ENCODE data around the gene PSIP1.

PSIP1 gene

GRCh38 chr9:15485836-15486666, 24.7 kb downstream of the PSIP1 start:
- TF ChIP-seq CTCF (IDR thresholded peaks at IDR 0.05; ENCODE audit: low read length, missing control alignments) = peak; percentile 56
- DNase-seq (ENCODE audit: low read depth) = peak; percentile 46
- H3K4me3 ChIP-seq (replicated peaks; ENCODE audit: low read depth, low read length) = no peak overlapping the region

GRCh38 chr9:15484802-15485201, 26.0 kb downstream of the PSIP1 start:
- no peak for TF ChIP-seq CTCF (IDR thresholded peaks at IDR 0.05; ENCODE audit: low read length, missing control alignments)
- no peak for DNase-seq (ENCODE audit: low read depth)
- H3K4me3 ChIP-seq (replicated peaks; ENCODE audit: low read depth, low read length) = no peak overlapping the region

GRCh38 chr9:15482146-15482545, 28.6 kb downstream of the PSIP1 start:
- no peak overlapping the region for H3K4me3 ChIP-seq (replicated peaks; ENCODE audit: low read depth, low read length)
- peak; percentile 4 for DNase-seq (ENCODE audit: low read depth)
- TF ChIP-seq CTCF (IDR thresholded peaks at IDR 0.05; ENCODE audit: low read length, missing control alignments) = no peak

GRCh38 chr9:15480028-15480427, 30.7 kb downstream of the PSIP1 start:
- H3K4me3 ChIP-seq (replicated peaks; ENCODE audit: low read depth, low read length) = no peak overlapping the region
- TF ChIP-seq CTCF (IDR thresholded peaks at IDR 0.05; ENCODE audit: low read length, missing control alignments) = no peak
- no peak for DNase-seq (ENCODE audit: low read depth)

- TF ChIP-seq CTCF (IDR thresholded peaks at IDR 0.05; ENCODE audit: low read length, missing control alignments) = no peak
- no peak overlapping the region for H3K4me3 ChIP-seq (replicated peaks; ENCODE audit: low read depth, low read length)
- DNase-seq (ENCODE audit: low read depth) = no peak
Observed at GRCh38 chr9:15475923-15476536, 34.7 kb downstream of the PSIP1 start.

- no peak for TF ChIP-seq CTCF (IDR thresholded peaks at IDR 0.05; ENCODE audit: low read length, missing control alignments)
- no peak overlapping the region for H3K4me3 ChIP-seq (replicated peaks; ENCODE audit: low read depth, low read length)
- peak; percentile 1 for DNase-seq (ENCODE audit: low read depth)
Observed at GRCh38 chr9:15469862-15470261, 40.9 kb downstream of the PSIP1 start.

Measured in fibroblast of pulmonary artery (primary cell).